CD4-positive, alpha-beta T cell treated with Interleukin-4 for 1 hour (primary cell): Measurements from ENCODE around the gene APBA2.

Experiments
- DNase-seq, 2 donors: peaks; one replicate each; pipeline ENCODE4 v3.0.0-alpha.2; 2020 to 2022

Gene APBA2

GRCh38 chr15:28962851-28963710 lies 77.3 kb downstream of the APBA2 start:
- no peak for DNase-seq

GRCh38 chr15:28963711-28964081 lies 77.9 kb downstream of the APBA2 start:
- no peak for DNase-seq

- DNase-seq, result no peak
Observed at GRCh38 chr15:28964098-28964497, 78.3 kb downstream of the APBA2 start.

GRCh38 chr15:28967066-28967465 lies 81.3 kb downstream of the APBA2 start:
- DNase-seq, result no peak

GRCh38 chr15:28967990-28968389 lies 82.2 kb downstream of the APBA2 start:
- DNase-seq, result no peak

- DNase-seq, result no peak
Observed at GRCh38 chr15:28969511-28970085, 83.8 kb downstream of the APBA2 start.

GRCh38 chr15:28974142-28974541 lies 88.4 kb downstream of the APBA2 start:
- DNase-seq, result peak; percentile 30 to 42

- peak; percentile 68 to 71 for DNase-seq
Observed at GRCh38 chr15:28975766-28976179, 90.0 kb downstream of the APBA2 start.

- no peak for DNase-seq
Observed at GRCh38 chr15:28977377-28978010, 91.7 kb downstream of the APBA2 start.

GRCh38 chr15:28978011-28978378 lies 92.2 kb downstream of the APBA2 start:
- DNase-seq, result no peak

- no peak for DNase-seq
Observed at GRCh38 chr15:28978661-28979060, 92.9 kb downstream of the APBA2 start.

- DNase-seq, result no peak
Observed at GRCh38 chr15:28979208-28979841, 93.6 kb downstream of the APBA2 start.

- DNase-seq, result no peak
Observed at GRCh38 chr15:28980709-28981350, 95.1 kb downstream of the APBA2 start.

- DNase-seq, result no peak
Observed at GRCh38 chr15:28981351-28981720, 95.6 kb downstream of the APBA2 start.

- no peak for DNase-seq
Observed at GRCh38 chr15:28981921-28982320, 96.1 kb downstream of the APBA2 start.

- no peak for DNase-seq
Observed at GRCh38 chr15:28982886-28983285, 97.1 kb downstream of the APBA2 start.

GRCh38 chr15:28983432-28984311 lies 97.9 kb downstream of the APBA2 start:
- no peak for DNase-seq

- peak; percentile 10 to 35 for DNase-seq
Observed at GRCh38 chr15:28984421-28985315, 98.9 kb downstream of the APBA2 start.

- DNase-seq, result no peak
Observed at GRCh38 chr15:28985316-28985645, 99.5 kb downstream of the APBA2 start.

GRCh38 chr15:28985691-28986090 lies 99.9 kb downstream of the APBA2 start:
- DNase-seq, result no peak

- peak; percentile 37 to 64 for DNase-seq
Observed at GRCh38 chr15:28986108-28986507, 100.3 kb downstream of the APBA2 start.
